ENCODE results near the gene PARD3. TPM values are rescaled to one million over a fixed set of nuclear protein-coding genes. Genes with fewer than 3 reads are reported as not detected.

PARD3 gene
- total RNA-seq, 1 experiment from 2014 or later: 54.0 TPM

- H3K36me3 ChIP-seq: no peaks in the 10 kb centered on the region
- no peak for DNase-seq (ENCODE audit: low read depth in 1 of 2, low spot score in 2 of 2)
- no peak overlapping the region for H3K4me3 ChIP-seq
- H3K4me1 ChIP-seq (replicated peaks): peaks cover 25% of the 10 kb centered on the region
- H3K9me3 ChIP-seq (replicated peaks): no peaks in the 10 kb centered on the region
- no peak overlapping the region for H3K27ac ChIP-seq
- H3K27me3 ChIP-seq (replicated peaks): no peaks in the 10 kb centered on the region
Observed at GRCh38 chr10:34730726-34731125, 84.4 kb downstream of the PARD3 start.

GRCh38 chr10:34729619-34730018 is 85.5 kb downstream of the PARD3 start:
- Histone ChIP-seq H3K27ac (no peak overlapping the region), H3K4me1 (replicated peaks) (peaks cover 29% of the 10 kb centered on the region), H3K4me3 (no peak overlapping the region), H3K36me3 (no peaks in the 10 kb centered on the region), H3K9me3 (replicated peaks) (no peaks in the 10 kb centered on the region), H3K27me3 (replicated peaks) (no peaks in the 10 kb centered on the region)
- DNase-seq (ENCODE audit: low read depth in 1 of 2, low spot score in 2 of 2): no peak

DNA sequence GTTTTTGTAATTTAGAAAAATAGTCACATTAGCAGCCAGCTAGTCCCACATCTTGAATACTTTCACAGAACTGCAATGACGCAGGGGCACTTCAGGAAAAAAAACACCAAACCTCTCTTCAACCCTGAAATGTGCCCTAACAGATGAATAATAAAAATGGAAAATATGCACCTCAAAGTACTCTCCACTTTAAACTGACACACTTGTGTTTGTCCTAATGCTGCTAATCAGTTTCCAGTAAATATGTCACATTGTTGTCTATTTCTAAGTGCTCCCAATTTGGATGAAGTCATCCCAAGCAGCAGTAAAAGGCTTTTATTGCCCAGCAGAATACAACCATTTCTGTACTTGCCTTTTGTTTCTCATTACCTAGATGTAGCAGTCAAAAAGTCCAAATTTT is 86.7 kb downstream of the PARD3 start:
- Histone ChIP-seq H3K36me3 (no peaks in the 10 kb centered on the region), H3K27me3 (replicated peaks) (no peaks in the 10 kb centered on the region), H3K9me3 (replicated peaks) (no peaks in the 10 kb centered on the region), H3K4me3 (no peak overlapping the region), H3K4me1 (replicated peaks) (peaks cover 39% of the 10 kb centered on the region), H3K27ac (no peak overlapping the region)
- no peak for DNase-seq (ENCODE audit: low read depth in 1 of 2, low spot score in 2 of 2)

DNA sequence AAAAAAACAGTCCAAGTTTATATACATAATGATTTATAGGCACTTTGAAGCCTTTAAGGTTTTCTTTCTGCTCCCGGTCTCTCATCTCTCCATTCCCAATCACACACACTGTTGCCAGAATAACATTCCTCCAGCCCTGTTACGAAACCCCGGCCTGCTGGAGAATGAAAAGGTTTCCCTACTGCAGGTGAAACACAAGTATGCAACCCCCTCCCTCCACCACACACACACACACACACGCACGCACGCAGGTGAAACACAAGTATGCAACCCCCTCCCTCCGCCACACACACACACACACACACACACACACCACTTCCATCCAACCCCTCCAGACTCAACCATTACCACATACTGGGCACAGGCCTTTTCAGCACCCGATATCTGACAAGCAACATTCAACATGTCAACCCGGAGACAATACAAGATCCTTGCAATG is 87.5 kb downstream of the PARD3 start:
- no peak overlapping the region for H3K27ac ChIP-seq
- DNase-seq (ENCODE audit: low read depth in 1 of 2, low spot score in 2 of 2): no peak
- no peak overlapping the region for H3K4me3 ChIP-seq
- no peaks in the 10 kb centered on the region for H3K36me3 ChIP-seq
- H3K27me3 ChIP-seq (replicated peaks): no peaks in the 10 kb centered on the region
- H3K9me3 ChIP-seq (replicated peaks): no peaks in the 10 kb centered on the region
- H3K4me1 ChIP-seq (replicated peaks): peaks cover 31% of the 10 kb centered on the region

- Histone ChIP-seq H3K27ac (no peak overlapping the region), H3K9me3 (replicated peaks) (no peaks in the 10 kb centered on the region), H3K4me3 (no peak overlapping the region), H3K4me1 (replicated peaks) (peaks cover 24% of the 10 kb centered on the region), H3K27me3 (replicated peaks) (no peaks in the 10 kb centered on the region), H3K36me3 (no peaks in the 10 kb centered on the region)
- DNase-seq (ENCODE audit: low read depth in 1 of 2, low spot score in 2 of 2): no peak
Observed at GRCh38 chr10:34726862-34727261, 88.2 kb downstream of the PARD3 start.

DNA sequence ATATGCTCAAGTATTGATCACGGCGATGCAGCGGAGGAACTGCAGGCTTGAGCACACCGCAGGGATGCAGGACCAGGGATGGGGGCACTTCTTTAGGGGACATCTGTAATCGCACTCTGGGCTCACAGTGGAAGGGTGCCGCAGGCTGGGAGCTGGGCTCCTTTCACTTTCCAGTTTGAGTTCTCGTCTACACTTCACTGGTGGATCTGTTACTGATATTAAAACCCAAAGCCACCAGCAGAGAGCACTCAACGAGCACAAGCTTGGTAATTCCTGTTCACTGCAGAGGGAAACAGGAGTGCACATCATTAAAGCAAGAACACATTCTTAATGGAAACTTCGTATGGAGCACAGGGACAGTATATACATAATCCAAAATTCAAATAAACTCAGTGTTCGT is 91.3 kb downstream of the PARD3 start:
- Histone ChIP-seq H3K4me3 (no peak overlapping the region), H3K27ac (no peak overlapping the region)
- DNase-seq (ENCODE audit: low read depth in 1 of 2, low spot score in 2 of 2): peak in 1 of 2 experiments; percentile 37

DNA sequence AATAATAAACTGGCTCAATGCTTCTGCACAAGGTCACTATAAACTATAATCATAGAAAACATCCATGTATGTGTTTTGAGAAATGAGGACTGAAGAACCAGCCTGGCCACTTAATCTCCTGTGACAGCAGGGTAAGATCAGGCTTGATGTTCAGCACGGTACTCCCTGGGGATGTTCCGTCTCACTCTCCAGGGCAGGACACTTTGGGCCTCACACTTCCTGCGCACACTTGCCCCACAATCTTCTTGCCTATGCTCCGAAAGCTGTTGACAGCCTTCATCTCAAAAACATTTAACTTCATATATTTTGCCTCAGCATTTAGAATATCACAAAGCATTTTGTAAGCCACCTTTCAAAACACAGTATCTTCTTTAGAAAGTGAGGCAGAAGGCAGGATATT is 92.7 kb downstream of the PARD3 start:
- H3K4me1 ChIP-seq (replicated peaks): peaks cover 47% of the 10 kb centered on the region
- no peak overlapping the region for H3K27ac ChIP-seq
- no peaks in the 10 kb centered on the region for H3K36me3 ChIP-seq
- H3K4me3 ChIP-seq: no peak overlapping the region
- no peaks in the 10 kb centered on the region for H3K27me3 ChIP-seq (replicated peaks)
- no peaks in the 10 kb centered on the region for H3K9me3 ChIP-seq (replicated peaks)
- no peak for DNase-seq (ENCODE audit: low read depth in 1 of 2, low spot score in 2 of 2)

More for the DNA sequence above, 91.3 kb downstream of the PARD3 start:
- no peaks in the 10 kb centered on the region for H3K36me3 ChIP-seq
- H3K27me3 ChIP-seq (replicated peaks): no peaks in the 10 kb centered on the region
- peaks cover 43% of the 10 kb centered on the region for H3K4me1 ChIP-seq (replicated peaks)
- no peaks in the 10 kb centered on the region for H3K9me3 ChIP-seq (replicated peaks)

DNA sequence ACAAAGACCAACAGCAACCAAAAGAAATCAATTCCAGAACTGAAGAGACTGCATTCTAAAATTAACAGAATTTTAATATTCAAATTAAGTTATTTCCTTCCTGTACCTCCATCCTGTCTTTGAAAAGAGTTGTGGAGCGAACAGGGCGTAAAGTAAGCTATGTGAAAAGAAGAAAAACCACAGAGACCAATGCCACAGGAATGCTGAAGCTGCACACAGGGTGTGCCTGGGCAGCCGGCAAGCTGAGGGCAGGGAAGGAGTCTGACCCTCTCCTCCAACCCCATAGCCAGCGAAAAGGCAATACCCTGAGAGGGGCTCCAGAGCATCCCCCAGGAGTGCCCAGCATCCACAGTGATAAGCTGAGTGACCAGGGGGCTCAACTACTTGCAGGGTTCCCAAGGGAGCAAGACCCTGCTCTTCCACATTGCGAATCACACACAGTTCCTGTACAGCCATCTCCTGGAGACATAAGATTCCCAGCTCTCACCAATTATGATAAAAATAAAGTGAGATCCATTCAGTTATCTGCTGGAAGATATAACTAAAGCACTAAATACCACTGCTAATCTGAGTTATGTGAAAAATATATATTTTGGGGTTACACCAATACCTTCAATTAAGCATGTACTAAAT is 93.8 kb downstream of the PARD3 start:
- DNase-seq (ENCODE audit: low read depth in 1 of 2, low spot score in 2 of 2): peak; percentile 76 to 81
- Histone ChIP-seq H3K9me3 (replicated peaks) (no peaks in the 10 kb centered on the region), H3K27me3 (replicated peaks) (no peaks in the 10 kb centered on the region), H3K36me3 (no peaks in the 10 kb centered on the region), H3K27ac (peak overlapping the region; percentile 69), H3K4me3 (no peak overlapping the region), H3K4me1 (replicated peaks) (peaks cover 57% of the 10 kb centered on the region)

GRCh38 chr10:34719746-34720145 is 95.3 kb downstream of the PARD3 start:
- Histone ChIP-seq H3K27ac (no peak overlapping the region), H3K27me3 (replicated peaks) (no peaks in the 10 kb centered on the region), H3K4me1 (replicated peaks) (peaks cover 70% of the 10 kb centered on the region), H3K9me3 (replicated peaks) (no peaks in the 10 kb centered on the region), H3K4me3 (no peak overlapping the region), H3K36me3 (no peaks in the 10 kb centered on the region)
- no peak for DNase-seq (ENCODE audit: low read depth in 1 of 2, low spot score in 2 of 2)

DNA sequence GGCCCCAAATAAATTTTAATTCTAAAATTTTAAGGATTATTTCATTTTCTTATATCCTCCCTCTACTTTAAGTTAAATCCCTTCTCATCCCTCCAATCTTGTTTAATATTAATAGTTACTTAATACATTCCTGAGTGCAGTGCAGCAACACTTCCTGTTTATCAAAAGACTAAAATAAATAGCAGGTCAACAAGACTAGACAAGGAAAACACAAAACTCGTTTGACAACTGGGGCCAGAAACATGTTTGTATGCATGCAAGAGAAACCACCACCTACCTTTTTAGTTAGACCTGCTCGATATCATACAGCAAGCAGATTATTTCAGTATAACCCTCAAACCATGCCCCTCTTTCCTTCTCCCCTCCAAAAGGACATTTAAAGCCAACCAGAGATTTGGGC is 95.8 kb downstream of the PARD3 start:
- Histone ChIP-seq H3K4me3 (no peak overlapping the region), H3K4me1 (replicated peaks) (peaks cover 70% of the 10 kb centered on the region)
- DNase-seq (ENCODE audit: low read depth in 1 of 2, low spot score in 2 of 2): no peak

GRCh38 chr10:34717429-34717828 is 97.7 kb downstream of the PARD3 start:
- no peak for DNase-seq (ENCODE audit: low read depth in 1 of 2, low spot score in 2 of 2)
- H3K9me3 ChIP-seq (replicated peaks): no peaks in the 10 kb centered on the region
- H3K27ac ChIP-seq: peak overlapping the region; percentile 15; the same call in 1 of the 2 replicates
- no peak overlapping the region for H3K4me3 ChIP-seq
- H3K27me3 ChIP-seq (replicated peaks): no peaks in the 10 kb centered on the region
- H3K36me3 ChIP-seq: no peaks in the 10 kb centered on the region
- H3K4me1 ChIP-seq (replicated peaks): peaks cover 72% of the 10 kb centered on the region

More for the DNA sequence above, 95.8 kb downstream of the PARD3 start:
- H3K9me3 ChIP-seq (replicated peaks): no peaks in the 10 kb centered on the region
- no peak overlapping the region for H3K27ac ChIP-seq
- no peaks in the 10 kb centered on the region for H3K36me3 ChIP-seq
- no peaks in the 10 kb centered on the region for H3K27me3 ChIP-seq (replicated peaks)

GRCh38 chr10:34716958-34717357 is 98.1 kb downstream of the PARD3 start:
- peaks cover 75% of the 10 kb centered on the region for H3K4me1 ChIP-seq (replicated peaks)
- H3K9me3 ChIP-seq (replicated peaks): no peaks in the 10 kb centered on the region
- H3K4me3 ChIP-seq: no peak overlapping the region
- H3K27me3 ChIP-seq (replicated peaks): no peaks in the 10 kb centered on the region
- no peaks in the 10 kb centered on the region for H3K36me3 ChIP-seq
- peak in 1 of 2 experiments; percentile 72 for DNase-seq (ENCODE audit: low read depth in 1 of 2, low spot score in 2 of 2)
- peak overlapping the region; percentile 15; the same call in 1 of the 2 replicates for H3K27ac ChIP-seq

GRCh38 chr10:34716234-34716633 is 98.9 kb downstream of the PARD3 start:
- H3K9me3 ChIP-seq (replicated peaks): no peaks in the 10 kb centered on the region
- DNase-seq (ENCODE audit: low read depth in 1 of 2, low spot score in 2 of 2): no peak
- no peak overlapping the region for H3K27ac ChIP-seq
- no peaks in the 10 kb centered on the region for H3K36me3 ChIP-seq
- H3K27me3 ChIP-seq (replicated peaks): no peaks in the 10 kb centered on the region
- H3K4me1 ChIP-seq (replicated peaks): peaks cover 75% of the 10 kb centered on the region
- H3K4me3 ChIP-seq: no peak overlapping the region

GRCh38 chr10:34715511-34716187 is 99.4 kb downstream of the PARD3 start:
- no peaks in the 10 kb centered on the region for H3K27me3 ChIP-seq (replicated peaks)
- no peak overlapping the region for H3K27ac ChIP-seq
- H3K36me3 ChIP-seq: no peaks in the 10 kb centered on the region
- DNase-seq (ENCODE audit: low read depth in 1 of 2, low spot score in 2 of 2): no peak
- no peaks in the 10 kb centered on the region for H3K9me3 ChIP-seq (replicated peaks)
- peaks cover 75% of the 10 kb centered on the region for H3K4me1 ChIP-seq (replicated peaks)
- no peak overlapping the region for H3K4me3 ChIP-seq
